ENCODE results near the gene WDR62. TPM values are rescaled to one million over a fixed set of nuclear protein-coding genes. Genes with fewer than 3 reads are reported as not detected.

Gene WDR62
- total RNA-seq (1 to 10 TPM in 2 of 7 donors, under 1 TPM in 5; 0.24 to 1.0 (median 0.69) TPM), polyA plus RNA-seq (under 1 TPM; 0.18 to 0.51 TPM)
- long read RNA-seq, donor 1, partial matches to known transcripts = 1 of 1 reads
- long read RNA-seq, donor 1, other reads (novel, unspliced or antisense) = 0 of 1 reads
- long read RNA-seq, donor 2, full-length matches to known transcripts = 2 of 2 reads
- long read RNA-seq, donor 2, partial matches to known transcripts = 0 of 2 reads
- long read RNA-seq, donor 2, other reads (novel, unspliced or antisense) = 0 of 2 reads
- long read RNA-seq, donor 3, partial matches to known transcripts = 1 of 1 reads
- long read RNA-seq, donor 3, other reads (novel, unspliced or antisense) = 0 of 1 reads

GRCh38 chr19:36054733-36055686 lies at the start of gene WDR62:
TSS of gene WDR62 (plus strand) at chr19:36054897. CDS start at chr19:36054972, 75 bp downstream.
- Histone ChIP-seq H3K4me3 (peak within 1 kb of the TSS; percentile 67), H3K4me1 (ENCODE audit: insufficient read depth) (peaks cover 1% of the 10 kb centered on the region), H3K27me3 (no peaks in the 10 kb centered on the region), H3K36me3 (no peaks in the 10 kb centered on the region), H3K9me3 (no peaks in the 10 kb centered on the region), H3K27ac (peak within 1 kb of the TSS; percentile 38 to 94)
- peak; percentile 68 to 96 (median 93) for DNase-seq
- TF ChIP-seq CTCF (IDR thresholded peaks at IDR 0.05) (no peak), EP300 (IDR thresholded peaks at IDR 0.05) (no peak), POLR2A (IDR thresholded peaks at IDR 0.05) (no peak)
- WGBS, 3 donors = 0 to 1% (median 1%) methylated on average over 69 to 76 of the region's 76 CpGs
- intact Hi-C loops (cut with DNase I) = loop anchor here in 1 of 4 donors (2.0 to 10.0 kb wide), 2 partner anchors 50 to 60 kb away; partner anchors contain the start of genes POLR2I, SYNE4 and TBCB

- no peaks in the 10 kb centered on the region for H3K27me3 ChIP-seq
- DNase-seq = no peak
- no peak for TF ChIP-seq EP300 (IDR thresholded peaks at IDR 0.05)
- no peak for TF ChIP-seq POLR2A (IDR thresholded peaks at IDR 0.05)
- no peak for TF ChIP-seq CTCF (IDR thresholded peaks at IDR 0.05)
- no peaks in the 10 kb centered on the region for H3K9me3 ChIP-seq
- no peak overlapping the region for H3K4me3 ChIP-seq
- intact Hi-C loops (cut with DNase I) = loop anchor here in 1 of 4 donors (10.0 kb wide), 1 partner anchor 48 kb away; the partner anchor contains the start of genes THAP8 and WDR62
- H3K4me1 ChIP-seq (ENCODE audit: insufficient read depth) = peaks cover 4% of the 10 kb centered on the region
- 78 to 86% (median 84%) methylated on average over 5 of the region's 5 CpGs for WGBS, 3 donors
- H3K27ac ChIP-seq = no peak overlapping the region
- no peaks in the 10 kb centered on the region for H3K36me3 ChIP-seq
Measured at GRCh38 chr19:36006955-36007354, 47.7 kb upstream of the WDR62 start.

- peak within 1 kb of the TSS; percentile 27 to 50 for H3K27ac ChIP-seq
- no peaks in the 10 kb centered on the region for H3K36me3 ChIP-seq
- H3K4me3 ChIP-seq = peak within 1 kb of the TSS; percentile 29
- H3K27me3 ChIP-seq = no peaks in the 10 kb centered on the region
- no peaks in the 10 kb centered on the region for H3K9me3 ChIP-seq
- TF ChIP-seq POLR2A (IDR thresholded peaks at IDR 0.05) (no peak), CTCF (IDR thresholded peaks at IDR 0.05) (no peak), EP300 (IDR thresholded peaks at IDR 0.05) (no peak)
- 52 to 56% (median 54%) methylated on average over 19 of the region's 19 CpGs for WGBS, 3 donors
- peaks cover 4% of the 10 kb centered on the region for H3K4me1 ChIP-seq (ENCODE audit: insufficient read depth)
- DNase-seq = peak in 2 of 5 donors; percentile 45 to 51
- intact Hi-C loops (cut with DNase I) = loop anchor here in 1 of 4 donors (10.0 kb wide), 1 partner anchor 46 kb away; the partner anchor contains the start of genes THAP8 and WDR62
Measured at GRCh38 chr19:36008336-36008978, 46.2 kb upstream of the WDR62 start, which contains the start of gene SYNE4. TSS of gene SYNE4 (minus strand) at chr19:36008813. CDS start at chr19:36008681, 132 bp downstream.

Data from ovary (tissue), 10 donors.